ENCODE results near the gene DBP.

Gene DBP

DNA sequence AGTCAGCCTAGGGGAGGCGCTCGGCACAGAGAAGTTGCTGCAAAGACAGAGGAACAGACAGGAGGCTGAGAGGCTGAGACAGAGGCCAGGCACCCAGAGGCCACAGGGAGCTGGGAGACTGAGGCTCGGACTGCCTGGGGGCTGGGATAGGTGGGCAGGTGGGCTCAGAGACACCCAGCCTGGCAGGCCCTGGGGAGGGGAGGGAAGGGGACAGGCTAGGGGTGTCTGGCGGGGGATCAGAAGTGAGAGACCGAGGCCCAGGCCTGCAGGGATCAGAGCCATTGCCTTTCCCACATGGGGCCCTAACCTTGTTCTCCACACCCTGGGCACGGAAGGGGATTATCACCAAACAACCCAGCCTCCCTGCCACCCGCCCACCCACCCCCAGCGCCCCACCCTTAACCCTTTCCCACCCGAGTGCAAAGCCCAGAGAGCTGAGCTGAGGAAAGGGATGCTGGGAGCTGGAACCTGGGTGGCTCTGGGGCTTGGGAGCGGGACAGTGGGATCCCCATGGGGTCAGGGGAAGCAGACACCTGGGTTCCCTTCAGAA is 34.3 kb upstream of the DBP start:
- H3K27ac ChIP-seq = no peak overlapping the region
- TF ChIP-seq CTCF (IDR thresholded peaks at IDR 0.05) (no peak), ZFX (IDR thresholded peaks at IDR 0.05; ENCODE audit: borderline replicate concordance) (no peak)

GRCh38 chr19:48670699-48671445 is 33.7 kb upstream of the DBP start:
- TF ChIP-seq CTCF (IDR thresholded peaks at IDR 0.05) = no peak
- TF ChIP-seq ZFX (IDR thresholded peaks at IDR 0.05; ENCODE audit: borderline replicate concordance) = no peak
- H3K27ac ChIP-seq = no peak overlapping the region

- TF ChIP-seq ZFX (IDR thresholded peaks at IDR 0.05; ENCODE audit: borderline replicate concordance) (no peak), CTCF (IDR thresholded peaks at IDR 0.05) (no peak)
- H3K27ac ChIP-seq = no peak overlapping the region
These were observed 32.9 kb upstream of the DBP start for GRCh38 chr19:48669903-48670668.

DNA sequence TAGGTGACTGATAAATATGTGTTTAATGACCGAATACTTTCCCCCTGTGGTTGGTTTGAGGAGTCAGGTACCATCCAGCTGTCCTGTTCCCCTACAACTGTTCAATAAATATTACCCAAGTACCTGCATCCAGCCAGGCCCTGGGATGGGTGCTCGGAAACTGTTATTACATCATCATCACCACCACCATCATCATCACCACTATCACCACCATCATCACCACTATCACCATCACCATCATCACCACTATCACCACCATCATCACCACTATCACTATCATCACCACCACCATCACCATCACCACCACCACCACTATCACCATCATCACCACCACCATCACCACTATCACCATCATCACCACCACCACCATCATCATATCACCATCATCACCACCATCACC is 31.6 kb upstream of the DBP start:
- H3K27ac ChIP-seq = no peak overlapping the region
- no peak for TF ChIP-seq CTCF (IDR thresholded peaks at IDR 0.05)
- no peak for TF ChIP-seq ZFX (IDR thresholded peaks at IDR 0.05; ENCODE audit: borderline replicate concordance)

DNA sequence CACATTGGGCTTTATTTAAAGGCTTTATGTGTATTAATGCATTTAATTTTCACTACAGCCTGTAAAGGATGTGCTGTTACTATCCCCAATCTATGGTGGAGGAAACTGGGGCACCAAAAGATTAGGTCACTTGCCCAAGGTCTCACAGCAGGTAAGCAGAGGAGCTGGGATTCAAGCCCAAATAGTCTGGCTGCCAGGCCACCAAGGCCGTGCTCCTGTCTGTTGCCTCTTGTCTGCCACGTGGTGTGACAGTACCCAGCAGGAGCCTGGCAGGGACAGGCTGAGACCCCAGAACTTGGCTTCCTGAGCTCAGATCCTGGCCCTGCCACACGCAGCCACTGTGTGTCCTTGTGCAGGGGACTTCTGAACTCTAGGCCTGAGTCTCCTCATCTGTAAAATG is 31.2 kb upstream of the DBP start:
- H3K27ac ChIP-seq = no peak overlapping the region
- TF ChIP-seq CTCF (IDR thresholded peaks at IDR 0.05) (no peak), ZFX (IDR thresholded peaks at IDR 0.05; ENCODE audit: borderline replicate concordance) (no peak)

DNA sequence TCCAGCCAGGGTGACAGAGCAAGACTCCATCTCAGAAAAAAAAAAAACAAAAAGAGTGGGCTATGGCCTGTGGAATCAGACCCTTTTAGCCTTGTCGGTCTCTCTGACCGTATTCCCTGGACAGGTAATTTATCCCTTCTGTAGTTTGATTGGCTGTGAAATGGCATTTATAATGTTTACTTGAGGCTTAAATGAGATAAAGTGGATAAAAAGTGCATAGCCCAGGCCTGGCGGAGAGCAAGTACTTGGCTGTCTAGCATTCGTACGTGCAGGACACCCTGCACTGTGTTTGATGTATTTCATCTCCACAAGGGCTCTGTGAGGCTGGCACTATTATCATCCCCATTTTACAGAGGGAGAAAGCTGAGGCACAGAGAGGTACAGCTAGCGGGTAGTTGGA is 28.6 kb upstream of the DBP start:
- TF ChIP-seq CTCF (IDR thresholded peaks at IDR 0.05) (no peak), ZFX (IDR thresholded peaks at IDR 0.05; ENCODE audit: borderline replicate concordance) (no peak)
- no peak overlapping the region for H3K27ac ChIP-seq

DNA sequence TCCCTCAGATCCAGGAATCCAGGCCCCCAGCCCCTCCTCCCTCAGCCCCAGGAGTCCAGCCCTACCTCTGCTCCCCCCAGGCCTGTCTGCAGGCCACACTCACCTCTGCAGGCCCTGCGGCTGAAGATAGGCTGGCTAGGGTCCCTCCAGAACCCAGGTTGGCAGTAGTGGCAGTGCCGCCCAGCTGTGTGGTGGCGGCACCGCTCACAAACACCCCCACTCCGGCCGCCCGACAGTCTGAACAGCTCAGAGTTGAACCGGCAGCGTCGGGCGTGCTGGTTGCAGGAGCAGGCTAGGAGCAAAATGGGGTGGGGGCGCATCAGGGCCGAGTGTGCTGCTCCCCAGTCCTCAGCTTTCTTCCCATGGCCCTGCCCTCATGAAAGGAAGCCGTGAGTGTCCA is 27.3 kb upstream of the DBP start:
- no peak overlapping the region for H3K27ac ChIP-seq
- TF ChIP-seq ZFX (IDR thresholded peaks at IDR 0.05; ENCODE audit: borderline replicate concordance) (no peak), CTCF (IDR thresholded peaks at IDR 0.05) (no peak)
